Left lung (tissue), 10 donors: ENCODE results near the gene LAMA5. TPM values are rescaled to one million over a fixed set of nuclear protein-coding genes. Genes with fewer than 3 reads are reported as not detected.
A peak's percentile ranks its signal among the peaks of the same experiment; 100 is the strongest.

ENCODE experiments used
- ATAC-seq: fragments of 200-7000 bp; cut with Tn5 transposase; one replicate; pipeline ENCODE4 v1.9.1; 2020; ENCODE audit warnings: moderate library complexity
- DNase-seq, 4 donors: peaks; one replicate each; pipeline ENCODE4 v3.0.0-alpha.2; 2013 to 2020
- H3K27ac ChIP-seq, 2 donors: fragments of 200-600 bp; sonication (generic) in 1 of 2; one replicate each; pipeline versions ENCODE4 v1.5.0 to v1.8.0; 2020 to 2021
- H3K27me3 ChIP-seq, 2 donors: fragments of 200-600 bp; sonication (generic) in 1 of 2; one replicate each; pipeline versions ENCODE4 v1.5.0 to v1.8.0; 2020 to 2021
- H3K36me3 ChIP-seq, 2 donors: fragments of 200-600 bp; sonication (generic) in 1 of 2; one replicate each; pipeline versions ENCODE4 v1.5.0 to v1.8.0; 2020 to 2021
- H3K4me1 ChIP-seq, 2 donors: fragments of 200-600 bp; one replicate each; pipeline ENCODE4 v1.8.0; 2021
- H3K4me3 ChIP-seq, 2 donors: fragments of 200-600 bp; sonication (generic) in 1 of 2; one replicate each; pipeline versions ENCODE4 v1.5.0 to v1.8.0; 2020 to 2021; ENCODE audit warnings: mild to moderate bottlenecking in 1 of 2
- H3K9me3 ChIP-seq, 2 donors: fragments of 200-600 bp; sonication (generic) in 1 of 2; one replicate each; pipeline versions ENCODE4 v1.5.0 to v1.8.0; 2020 to 2021
- intact Hi-C, 2 donors: fragments of 100-400 bp; cut with DNase I; formaldehyde crosslinking; loops; one replicate each; pipeline versions ENCODE4 v1.11.2 to v1.14.2; 2022
- polyA plus RNA-seq, 6 donors: library from polyadenylated mRNA; unstranded; fragments of 120-200 nt; gene quantifications; one replicate each; pipeline ENCODE4 v1.2.1, GENCODE V29; 2013; ENCODE audit not compliant: insufficient read length in 6 of 6
- total RNA-seq, 2 donors: library from RNA; stranded (reverse); fragmentation: NEBNext Ultra II Directional; extraction: Animal tissue kit (Norgen Biotek cat#: 25700); gene quantifications; one replicate each; pipeline ENCODE4 v1.2.1, GENCODE V29; 2021
- TF ChIP-seq, protein P1 (sequence below), 2 donors: fragments of 200-600 bp; sonication (generic) in 1 of 2; IDR thresholded peaks; one replicate each; pipeline versions ENCODE4 v1.5.0 to v1.8.0; 2021; ENCODE audit warnings: antibody characterized with exemption in 2 of 2
- donor health status: DM: no; HTN: yes; CAD: no.
- donor health status: DM: no; HTN: no; CAD: no.

Gene LAMA5
- total and polyA plus RNA-seq, 8 donors, result 123 to 267 (median 158) TPM

- Histone ChIP-seq H3K27ac (no peak overlapping the region), H3K9me3 (no peaks in the 10 kb centered on the region), H3K4me1 (no peaks in the 10 kb centered on the region), H3K36me3 (peaks cover 0 to 93% of the 10 kb centered on the region in 2 donors), H3K27me3 (no peaks in the 10 kb centered on the region), H3K4me3 (no peak overlapping the region)
- intact Hi-C loops, result no loop called here
- TF ChIP-seq, protein P1, sequence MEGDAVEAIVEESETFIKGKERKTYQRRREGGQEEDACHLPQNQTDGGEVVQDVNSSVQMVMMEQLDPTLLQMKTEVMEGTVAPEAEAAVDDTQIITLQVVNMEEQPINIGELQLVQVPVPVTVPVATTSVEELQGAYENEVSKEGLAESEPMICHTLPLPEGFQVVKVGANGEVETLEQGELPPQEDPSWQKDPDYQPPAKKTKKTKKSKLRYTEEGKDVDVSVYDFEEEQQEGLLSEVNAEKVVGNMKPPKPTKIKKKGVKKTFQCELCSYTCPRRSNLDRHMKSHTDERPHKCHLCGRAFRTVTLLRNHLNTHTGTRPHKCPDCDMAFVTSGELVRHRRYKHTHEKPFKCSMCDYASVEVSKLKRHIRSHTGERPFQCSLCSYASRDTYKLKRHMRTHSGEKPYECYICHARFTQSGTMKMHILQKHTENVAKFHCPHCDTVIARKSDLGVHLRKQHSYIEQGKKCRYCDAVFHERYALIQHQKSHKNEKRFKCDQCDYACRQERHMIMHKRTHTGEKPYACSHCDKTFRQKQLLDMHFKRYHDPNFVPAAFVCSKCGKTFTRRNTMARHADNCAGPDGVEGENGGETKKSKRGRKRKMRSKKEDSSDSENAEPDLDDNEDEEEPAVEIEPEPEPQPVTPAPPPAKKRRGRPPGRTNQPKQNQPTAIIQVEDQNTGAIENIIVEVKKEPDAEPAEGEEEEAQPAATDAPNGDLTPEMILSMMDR (IDR thresholded peaks at IDR 0.05), result no peak
- peak in 1 of 4 donors; percentile 48 for DNase-seq
- ATAC-seq, result no peak
Observed at GRCh38 chr20:62335532-62335931, 31.6 kb downstream of the LAMA5 start.

- Histone ChIP-seq H3K4me3 (no peak overlapping the region), H3K9me3 (no peaks in the 10 kb centered on the region), H3K36me3 (peaks cover 0 to 93% of the 10 kb centered on the region in 2 donors), H3K4me1 (no peaks in the 10 kb centered on the region), H3K27ac (no peak overlapping the region), H3K27me3 (no peaks in the 10 kb centered on the region)
- DNase-seq, result peak in 1 of 4 donors; percentile 74
- TF ChIP-seq, protein P1 (IDR thresholded peaks at IDR 0.05), result no peak
- intact Hi-C loops, result no loop called here
- ATAC-seq, result no peak
Observed at GRCh38 chr20:62334881-62335280, 32.2 kb downstream of the LAMA5 start.

DNA sequence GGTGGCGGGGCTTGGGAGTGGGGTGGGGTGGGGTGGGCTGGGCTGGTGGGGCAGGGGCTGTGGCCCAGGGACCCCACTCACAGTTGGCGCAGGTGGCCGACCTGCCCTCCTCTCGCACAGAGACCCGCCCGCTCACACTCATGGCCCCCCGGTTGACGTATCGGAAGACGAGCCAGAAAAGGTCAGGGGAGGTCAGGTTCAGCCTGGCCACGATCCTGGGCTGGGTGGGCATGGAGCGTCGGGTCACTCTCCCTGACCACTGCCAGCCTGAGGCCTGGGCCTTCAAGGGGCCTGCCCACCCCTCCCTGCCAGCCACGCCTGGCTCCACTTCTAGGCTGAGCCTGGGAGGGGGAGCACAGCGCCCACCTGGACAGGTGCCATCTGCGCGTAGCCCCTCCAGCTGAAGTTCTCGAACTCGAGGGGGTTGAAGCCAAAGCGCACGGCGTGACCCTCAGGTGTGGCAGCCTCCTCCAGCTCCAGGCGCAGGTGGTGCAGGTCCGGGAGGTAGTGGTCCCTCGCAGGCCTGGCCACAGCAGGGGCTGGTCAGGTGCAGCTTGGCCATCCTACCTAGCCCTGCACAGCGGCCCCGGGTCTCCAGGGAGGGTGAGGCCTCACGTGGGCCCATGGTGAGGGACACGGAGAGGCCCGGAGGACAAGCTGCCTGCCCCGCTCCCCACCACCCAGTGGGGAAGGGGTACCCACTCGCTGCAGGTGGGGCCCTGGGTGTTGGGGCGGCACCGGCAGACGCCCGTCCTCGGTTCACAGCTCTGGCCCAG is 33.1 kb downstream of the LAMA5 start:
- Histone ChIP-seq H3K27me3 (no peaks in the 10 kb centered on the region), H3K36me3 (peaks cover 0 to 93% of the 10 kb centered on the region in 2 donors), H3K9me3 (no peaks in the 10 kb centered on the region), H3K4me3 (no peak overlapping the region), H3K27ac (no peak overlapping the region), H3K4me1 (no peaks in the 10 kb centered on the region)
- TF ChIP-seq, protein P1 (IDR thresholded peaks at IDR 0.05), result no peak
- DNase-seq (peak in 1 of 4 donors; percentile 74), ATAC-seq (no peak)
- intact Hi-C loops, result no loop called here

- ATAC-seq, result no peak
- Histone ChIP-seq H3K9me3 (no peaks in the 10 kb centered on the region), H3K4me3 (no peak overlapping the region), H3K27ac (no peak overlapping the region), H3K27me3 (no peaks in the 10 kb centered on the region), H3K36me3 (peaks cover 0 to 93% of the 10 kb centered on the region in 2 donors), H3K4me1 (no peaks in the 10 kb centered on the region)
- DNase-seq, result peak in 1 of 4 donors; percentile 67
- intact Hi-C loops, result no loop called here
- TF ChIP-seq, protein P1 (IDR thresholded peaks at IDR 0.05), result no peak
Observed at GRCh38 chr20:62332989-62333819, 33.9 kb downstream of the LAMA5 start.

GRCh38 chr20:62332421-62332820 is 34.7 kb downstream of the LAMA5 start:
- H3K27me3 ChIP-seq, result no peaks in the 10 kb centered on the region
- no peak for DNase-seq
- no peaks in the 10 kb centered on the region for H3K9me3 ChIP-seq
- no peak for ATAC-seq
- TF ChIP-seq, protein P1 (IDR thresholded peaks at IDR 0.05), result no peak
- H3K4me1 ChIP-seq, result no peaks in the 10 kb centered on the region
- no peak overlapping the region for H3K4me3 ChIP-seq
- H3K27ac ChIP-seq, result no peak overlapping the region
- intact Hi-C loops, result no loop called here
- peaks cover 0 to 93% of the 10 kb centered on the region in 2 donors for H3K36me3 ChIP-seq
